Tracheal epithelial cell (primary cell): ENCODE measurements around the gene DCLK3. TPM values are rescaled to one million over a fixed set of nuclear protein-coding genes. Genes with fewer than 3 reads are reported as not detected.

ENCODE experiments used
- total RNA-seq: library from RNA; depleted of rRNA; stranded (reverse); fragments of >200 nt; gene quantifications from 2 replicates; pipeline ENCODE4 v1.2.1, GENCODE V29; 2014

Gene DCLK3, protein sequence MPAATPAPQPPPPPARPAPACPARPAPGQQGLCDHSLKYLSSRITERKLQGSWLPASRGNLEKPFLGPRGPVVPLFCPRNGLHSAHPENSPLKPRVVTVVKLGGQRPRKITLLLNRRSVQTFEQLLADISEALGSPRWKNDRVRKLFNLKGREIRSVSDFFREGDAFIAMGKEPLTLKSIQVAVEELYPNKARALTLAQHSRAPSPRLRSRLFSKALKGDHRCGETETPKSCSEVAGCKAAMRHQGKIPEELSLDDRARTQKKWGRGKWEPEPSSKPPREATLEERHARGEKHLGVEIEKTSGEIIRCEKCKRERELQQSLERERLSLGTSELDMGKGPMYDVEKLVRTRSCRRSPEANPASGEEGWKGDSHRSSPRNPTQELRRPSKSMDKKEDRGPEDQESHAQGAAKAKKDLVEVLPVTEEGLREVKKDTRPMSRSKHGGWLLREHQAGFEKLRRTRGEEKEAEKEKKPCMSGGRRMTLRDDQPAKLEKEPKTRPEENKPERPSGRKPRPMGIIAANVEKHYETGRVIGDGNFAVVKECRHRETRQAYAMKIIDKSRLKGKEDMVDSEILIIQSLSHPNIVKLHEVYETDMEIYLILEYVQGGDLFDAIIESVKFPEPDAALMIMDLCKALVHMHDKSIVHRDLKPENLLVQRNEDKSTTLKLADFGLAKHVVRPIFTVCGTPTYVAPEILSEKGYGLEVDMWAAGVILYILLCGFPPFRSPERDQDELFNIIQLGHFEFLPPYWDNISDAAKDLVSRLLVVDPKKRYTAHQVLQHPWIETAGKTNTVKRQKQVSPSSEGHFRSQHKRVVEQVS
- not detected in 2 replicates for total RNA-seq

DNA sequence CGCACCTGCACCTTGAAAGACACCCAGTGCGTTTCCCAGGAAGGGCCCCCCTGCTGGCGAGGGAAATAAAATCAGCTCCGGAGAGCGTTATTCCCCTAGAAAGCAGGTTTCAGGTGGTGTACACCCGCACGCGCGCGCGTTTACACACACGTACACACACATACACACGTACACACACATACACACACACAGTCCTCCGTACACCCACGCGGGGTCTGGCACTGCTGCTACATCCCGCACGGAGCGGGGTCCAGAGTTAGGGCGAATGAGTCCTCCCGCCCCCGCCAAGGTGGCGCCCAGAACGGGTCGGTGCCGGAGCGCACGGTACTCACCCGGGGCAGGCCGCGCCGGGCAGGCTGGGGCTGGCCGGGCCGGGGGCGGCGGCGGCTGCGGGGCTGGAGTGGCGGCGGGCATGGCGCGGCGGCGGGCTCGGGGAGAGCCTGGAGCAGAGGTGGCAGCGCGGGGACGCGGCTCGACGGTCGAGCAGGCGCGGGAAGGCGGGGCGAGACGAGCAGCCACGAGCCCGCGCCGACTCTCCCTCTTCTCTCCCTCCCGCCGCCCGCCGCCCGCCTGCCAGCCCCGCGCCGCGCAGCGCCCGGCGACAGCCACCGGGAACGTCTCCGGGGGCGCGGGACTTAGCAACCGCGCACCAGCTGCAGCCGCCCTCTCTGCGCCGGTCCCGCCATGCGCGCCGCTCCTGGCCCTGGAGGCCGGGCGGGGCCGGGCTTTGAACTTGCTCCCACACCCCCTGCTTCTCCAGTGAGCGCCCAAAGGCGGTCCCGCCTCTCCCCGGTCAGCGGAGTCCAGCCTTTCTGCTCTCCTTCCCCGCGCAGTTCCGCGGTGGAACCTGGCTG is at the start of gene DCLK3:
TSS of gene DCLK3 (minus strand) at position 704 of the 854 bp plus-strand sequence. CDS start at position 414, 290 bp downstream.

Other genes starting within 250 kb of the DCLK3 start
- 0.85 and 4.6 TPM in 2 replicates for gene TRANK1, start 180.5 kb upstream of the DCLK3 start, total RNA-seq
- 3.0 and 4.8 TPM in 2 replicates for gene EPM2AIP1, start 228.6 kb upstream of the DCLK3 start, total RNA-seq
- gene MLH1, start 229.0 kb upstream of the DCLK3 start, total RNA-seq: 27.0 and 28.3 TPM in 2 replicates